Urinary bladder (tissue), 4 donors: ENCODE results near the gene TRAM2. TPM values are rescaled to one million over a fixed set of nuclear protein-coding genes. Genes with fewer than 3 reads are reported as not detected.
"Not testable (repeated sequence)": the region's sequence is repeated elsewhere in the genome, so short reads cannot be mapped to it uniquely, and the experiment has no call there.

Experiments used
- DNase-seq: peaks from one replicate; pipeline ENCODE4 v3.0.0-alpha.2; 2015; ENCODE audit errors: extremely low spot score
- H3K27ac ChIP-seq: one replicate; pipeline ENCODE4 v1.5.1; 2013; ENCODE audit warnings: low read depth, mild to moderate bottlenecking, moderate library complexity
- H3K36me3 ChIP-seq: one replicate; pipeline ENCODE4 v1.6.1; 2013; ENCODE audit warnings: mild to moderate bottlenecking, moderate library complexity; ENCODE audit not compliant: insufficient read depth
- H3K4me1 ChIP-seq: one replicate; pipeline ENCODE4 v1.6.1; 2013; ENCODE audit warnings: mild to moderate bottlenecking, moderate library complexity; ENCODE audit not compliant: insufficient read depth
- H3K4me3 ChIP-seq: one replicate; pipeline ENCODE4 v1.5.1; 2013; ENCODE audit warnings: low read depth, low read length
- WGBS: extraction: QIAGEN DNeasy Blood & Tissue Kit; methylation state at CpG from one replicate; pipeline ENCODE4 v1.1.7; 2013; 5-methylcytosine and 5-hydroxymethylcytosine counted together
- polyA plus RNA-seq: library from polyadenylated mRNA; stranded (reverse); fragments of 200-250 nt; gene quantifications from one replicate; pipeline ENCODE4 v1.2.3, GENCODE V29; 2013
- total RNA-seq: library from RNA; depleted of rRNA; stranded (reverse); fragments of >200 nt; gene quantifications from one replicate; pipeline ENCODE4 v1.2.3, GENCODE V29; 2014
- donor health status: healthy with polysubstance abuse.
- donor health status: healthy.

The TRAM2 gene
- total and polyA plus RNA-seq, 2 donors = 22.9 to 25.2 TPM

DNA sequence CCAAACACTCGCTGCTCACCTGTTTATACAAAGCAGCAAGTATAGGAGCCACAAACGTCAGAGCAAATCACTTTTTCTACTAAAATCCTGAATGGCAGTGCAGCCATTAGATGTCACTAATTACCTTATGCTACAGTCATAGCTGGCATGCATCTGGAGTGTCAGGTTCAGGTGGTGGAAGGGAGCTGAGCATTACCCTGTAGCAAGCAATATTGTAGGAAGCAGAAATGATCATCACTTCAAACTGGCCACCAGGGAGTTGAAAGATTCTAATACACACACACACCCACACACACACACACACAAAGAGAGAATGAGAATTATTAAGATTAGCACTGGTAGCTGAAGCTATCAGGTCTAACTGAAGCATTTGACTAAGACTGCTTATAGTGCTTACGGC, 80.9 kb downstream of the TRAM2 start:
- no peak for DNase-seq
- 67% methylated on average over 3 of the region's 3 CpGs for WGBS
- Histone ChIP-seq H3K4me1 (peaks cover 1% of the 10 kb centered on the region), H3K36me3 (no peaks in the 10 kb centered on the region), H3K27ac (no peak overlapping the region), H3K4me3 (no peak overlapping the region)

- Histone ChIP-seq H3K27ac (no peak overlapping the region), H3K4me3 (no peak overlapping the region), H3K4me1 (peaks cover 1% of the 10 kb centered on the region), H3K36me3 (no peaks in the 10 kb centered on the region)
- 97% methylated on average over 7 of the region's 7 CpGs for WGBS
- no peak for DNase-seq
These were observed 82.4 kb downstream of the TRAM2 start for GRCh38 chr6:52494298-52495072.

DNA sequence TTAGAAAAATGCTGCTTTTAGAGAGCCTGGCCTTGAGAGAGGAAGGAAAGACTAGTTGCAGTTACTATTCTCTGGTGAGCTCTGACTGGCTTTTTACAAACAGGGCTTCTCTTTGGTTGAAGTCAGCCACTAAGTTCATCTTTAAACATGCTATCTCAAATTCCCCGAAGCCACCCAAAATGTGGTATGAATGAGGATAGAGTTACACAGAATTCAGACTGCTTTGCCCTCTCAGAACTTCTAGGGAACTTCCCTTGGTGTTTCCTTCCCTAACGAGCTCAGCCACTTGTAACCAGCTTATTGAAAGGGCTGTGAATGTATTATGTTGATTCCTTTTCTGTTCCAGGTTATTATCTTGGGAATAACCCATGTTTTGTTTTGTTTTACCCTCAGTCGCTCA, 83.2 kb downstream of the TRAM2 start:
- no peak for DNase-seq
- Histone ChIP-seq H3K4me3 (no peak overlapping the region), H3K27ac (no peak overlapping the region), H3K36me3 (no peaks in the 10 kb centered on the region), H3K4me1 (no peaks in the 10 kb centered on the region)
- 72% methylated on average over 3 of the region's 3 CpGs for WGBS

- Histone ChIP-seq H3K36me3 (no peaks in the 10 kb centered on the region), H3K4me3 (no peak overlapping the region), H3K4me1 (no peaks in the 10 kb centered on the region), H3K27ac (no peak overlapping the region)
- no peak for DNase-seq
- WGBS = 56% methylated on average over 14 of the region's 14 CpGs
These were observed 85.4 kb downstream of the TRAM2 start for GRCh38 chr6:52491203-52492069.

GRCh38 chr6:52489881-52490280, 87.0 kb downstream of the TRAM2 start:
- WGBS = 77% methylated on average over 5 of the region's 5 CpGs
- Histone ChIP-seq H3K36me3 (no peaks in the 10 kb centered on the region), H3K4me1 (no peaks in the 10 kb centered on the region), H3K4me3 (no peak overlapping the region), H3K27ac (no peak overlapping the region)
- DNase-seq = no peak

DNA sequence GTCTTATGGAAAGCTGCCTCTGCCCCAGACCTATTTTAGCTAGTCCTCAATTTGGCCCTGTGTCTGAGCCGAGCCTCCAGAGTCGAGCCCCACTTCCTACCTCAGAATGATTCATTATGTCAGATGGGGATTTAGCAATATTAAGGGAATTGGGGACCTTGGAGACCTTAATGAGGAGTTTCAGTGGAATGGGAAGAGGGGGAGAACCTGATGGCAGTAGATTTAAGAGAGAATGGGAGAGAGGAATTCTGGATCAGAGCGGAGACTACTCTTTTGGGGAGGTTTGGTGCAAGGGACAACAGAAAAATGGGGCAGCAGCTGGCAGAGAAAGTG, 93.2 kb downstream of the TRAM2 start:
- DNase-seq = no peak
- H3K4me1 ChIP-seq = no peaks in the 10 kb centered on the region
- H3K27ac ChIP-seq = no peak overlapping the region
- no peaks in the 10 kb centered on the region for H3K36me3 ChIP-seq
- H3K4me3 ChIP-seq = no peak overlapping the region
- 90% methylated on average over 3 of the region's 3 CpGs for WGBS

- Histone ChIP-seq H3K27ac (no peak overlapping the region), H3K4me3 (no peak overlapping the region), H3K4me1 (no peaks in the 10 kb centered on the region), H3K36me3 (no peaks in the 10 kb centered on the region)
- no peak for DNase-seq
- 84% methylated on average over 7 of the region's 7 CpGs for WGBS
These were observed 93.8 kb downstream of the TRAM2 start for GRCh38 chr6:52482903-52483670.

GRCh38 chr6:52475307-52475706, 101.6 kb downstream of the TRAM2 start:
- no peaks in the 10 kb centered on the region for H3K36me3 ChIP-seq
- no peak for DNase-seq
- 35% methylated on average over 2 of the region's 2 CpGs for WGBS
- no peak overlapping the region for H3K4me3 ChIP-seq
- no peaks in the 10 kb centered on the region for H3K4me1 ChIP-seq
- no peak overlapping the region for H3K27ac ChIP-seq

DNA sequence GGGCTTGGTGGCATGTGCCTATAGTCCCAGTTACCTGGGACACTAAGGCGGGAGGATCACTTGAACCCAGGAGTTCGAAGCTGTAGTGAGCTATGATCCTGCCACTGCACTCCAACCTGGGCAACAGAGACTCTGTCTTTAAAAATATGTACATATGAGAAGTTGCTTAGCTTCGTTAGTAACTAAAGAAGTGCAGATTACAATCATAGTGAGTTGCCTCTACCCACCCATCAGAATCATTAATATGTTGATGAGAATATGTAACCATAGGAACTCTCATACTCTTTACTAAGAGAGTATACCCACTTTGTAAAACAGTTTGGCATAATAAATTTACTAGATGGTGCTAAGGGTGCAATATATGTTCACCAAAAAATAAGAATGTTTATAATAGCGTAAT, 102.7 kb downstream of the TRAM2 start:
- Histone ChIP-seq H3K36me3 (no peaks in the 10 kb centered on the region), H3K4me3 (no peak overlapping the region), H3K27ac (no peak overlapping the region), H3K4me1 (no peaks in the 10 kb centered on the region)
- 98% methylated on average over 4 of the region's 4 CpGs for WGBS
- no peak for DNase-seq

GRCh38 chr6:52461194-52461593, 115.7 kb downstream of the TRAM2 start:
- H3K4me1 ChIP-seq, DNase-seq, H3K4me3 ChIP-seq, H3K36me3 ChIP-seq, H3K27ac ChIP-seq: not testable (repeated sequence)
- WGBS = 93% methylated on average over 2 of the region's 2 CpGs

DNA sequence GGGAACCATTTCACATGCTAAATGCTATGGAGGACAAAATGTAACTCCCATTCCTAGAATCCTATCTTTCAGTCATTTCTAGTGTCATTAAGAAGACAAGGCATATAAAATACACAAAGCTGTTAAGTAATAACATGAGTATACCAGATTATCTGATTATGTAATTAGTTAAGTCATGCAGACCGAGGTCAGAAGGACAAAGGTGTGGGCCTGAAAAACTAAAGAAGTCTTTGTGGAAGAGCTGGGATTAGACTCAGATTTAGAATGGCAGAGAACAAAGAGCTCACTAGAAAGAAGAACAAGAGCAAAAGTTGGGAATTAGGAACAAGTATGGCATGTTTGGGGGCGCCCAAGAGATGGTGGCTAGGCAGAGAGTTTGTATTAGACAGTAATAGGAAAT, 119.8 kb downstream of the TRAM2 start:
- WGBS = 96% methylated on average over 2 of the region's 2 CpGs

GRCh38 chr6:52454556-52454955, 122.3 kb downstream of the TRAM2 start:
- Histone ChIP-seq H3K4me3 (no peak overlapping the region), H3K36me3 (no peaks in the 10 kb centered on the region), H3K27ac (no peak overlapping the region), H3K4me1 (no peaks in the 10 kb centered on the region)
- DNase-seq = no peak
- 91% methylated on average over 2 of the region's 2 CpGs for WGBS

More for the DNA sequence above, 119.8 kb downstream of the TRAM2 start:
- Histone ChIP-seq H3K4me3 (no peak overlapping the region), H3K36me3 (no peaks in the 10 kb centered on the region), H3K4me1 (no peaks in the 10 kb centered on the region), H3K27ac (no peak overlapping the region)
- DNase-seq = no peak
